SHP77 (cell line): ENCODE measurements around the gene GLB1L2.
"Not testable (repeated sequence)": the region's sequence is repeated elsewhere in the genome, so short reads cannot be mapped to it uniquely, and the experiment has no call there.

Experiments
- DNase-seq, 2 experiments: peaks; one replicate each; lab custom pipeline; 2025; lab: John Stamatoyannopoulos, UW

GLB1L2 gene

GRCh38 chr11:134331354-134332188 is at the start of gene GLB1L2:
TSS of gene GLB1L2 (plus strand) at chr11:134331988. CDS start at chr11:134332062, 74 bp downstream.
- no peak for DNase-seq

- DNase-seq = no peak
Observed at GRCh38 chr11:134282121-134283045, 49.4 kb upstream of the GLB1L2 start.

DNA sequence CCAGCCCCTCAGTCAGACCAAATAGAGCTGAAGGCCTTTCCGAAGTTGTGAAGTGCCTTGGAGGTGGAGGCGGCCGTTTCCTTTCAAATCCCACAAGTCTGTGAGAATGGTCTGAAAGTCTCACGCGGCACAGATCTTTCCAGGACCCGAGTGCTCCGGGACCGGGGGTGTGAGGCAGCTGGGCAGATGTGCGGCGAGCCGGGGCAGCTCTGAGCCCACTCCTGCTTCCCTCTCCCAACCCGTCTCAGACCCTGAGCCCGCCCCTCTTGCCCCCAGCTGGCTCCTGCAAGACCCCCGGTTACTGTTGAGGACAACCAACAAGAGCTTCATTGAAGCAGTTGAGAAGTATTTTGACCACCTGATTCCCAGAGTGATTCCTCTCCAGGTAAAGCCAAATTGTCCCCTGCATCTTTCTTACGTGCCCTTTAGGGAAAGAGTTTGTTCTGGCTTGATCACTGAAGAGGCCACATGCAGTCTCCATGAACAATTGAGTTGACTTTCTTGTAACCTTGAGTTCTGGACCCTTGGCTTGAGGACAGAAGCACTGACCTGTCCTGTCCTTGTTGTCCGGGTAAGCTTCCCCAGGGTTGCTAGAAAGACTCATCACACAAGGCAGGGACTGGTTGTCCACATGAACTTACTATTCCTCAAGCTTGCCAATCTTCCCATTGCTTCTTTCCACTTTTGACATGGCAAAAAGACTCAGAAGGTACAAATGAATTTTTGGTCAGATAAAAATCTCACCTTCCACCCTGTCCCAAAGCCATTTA is 48.1 kb upstream of the GLB1L2 start:
- DNase-seq = no peak

DNA sequence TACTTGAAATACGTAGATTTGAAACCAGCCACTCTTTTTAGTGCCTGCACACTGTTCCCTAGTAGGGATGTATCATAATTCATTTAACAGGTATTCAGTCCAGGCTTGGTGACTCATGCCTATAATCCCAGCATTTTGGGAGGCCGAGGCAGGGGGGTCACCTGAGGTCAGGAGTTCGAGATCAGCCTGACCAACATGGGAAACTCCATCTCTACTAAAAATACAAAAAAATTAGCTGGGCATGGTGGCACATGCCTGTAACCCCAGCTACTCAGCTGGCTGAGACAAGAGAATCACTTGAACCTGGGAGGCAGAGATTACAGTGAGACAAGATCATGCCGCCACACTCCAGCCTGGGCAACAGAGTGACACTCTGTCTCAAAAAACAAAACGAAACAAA is 47.4 kb upstream of the GLB1L2 start:
- not testable (repeated sequence) for DNase-seq

DNA sequence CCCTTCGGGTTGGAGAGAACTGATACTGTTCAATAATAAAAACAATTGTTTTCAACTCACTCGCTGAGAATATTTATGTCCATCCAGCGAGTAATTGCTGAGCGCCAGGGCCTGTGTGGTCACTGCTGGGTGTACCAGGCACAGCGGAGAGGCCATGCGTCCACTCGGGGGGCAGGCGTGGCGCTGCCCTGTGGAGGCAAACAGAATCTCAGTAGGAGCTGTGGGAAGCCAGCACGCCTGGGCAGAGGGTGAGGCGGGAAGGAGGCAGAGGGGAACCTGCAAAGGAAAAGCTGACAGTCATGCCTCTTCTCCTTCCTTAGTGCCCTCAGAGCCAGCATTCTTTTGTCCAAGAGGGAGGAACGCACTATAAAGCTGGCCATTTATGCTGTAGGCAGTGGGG is 44.2 kb upstream of the GLB1L2 start:
- no peak for DNase-seq

DNA sequence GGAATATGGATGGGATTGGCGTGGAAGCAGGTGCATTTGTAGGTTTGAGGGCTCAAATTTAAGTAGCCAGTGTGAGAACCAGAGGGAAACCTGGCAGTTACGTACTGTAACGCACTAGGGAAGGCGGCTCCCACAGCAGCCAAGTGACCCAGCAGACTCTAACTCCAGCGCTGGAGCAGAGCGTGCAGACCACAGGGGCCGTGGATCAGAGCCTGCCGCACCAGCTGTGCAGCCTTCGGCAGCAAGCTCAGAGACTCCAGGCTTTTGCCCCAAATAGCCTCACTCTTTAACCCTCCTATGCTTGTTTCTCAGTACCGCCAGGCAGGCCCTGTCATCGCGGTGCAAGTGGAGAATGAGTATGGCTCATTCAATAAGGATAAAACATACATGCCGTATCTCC is 43.3 kb upstream of the GLB1L2 start:
- no peak for DNase-seq

DNA sequence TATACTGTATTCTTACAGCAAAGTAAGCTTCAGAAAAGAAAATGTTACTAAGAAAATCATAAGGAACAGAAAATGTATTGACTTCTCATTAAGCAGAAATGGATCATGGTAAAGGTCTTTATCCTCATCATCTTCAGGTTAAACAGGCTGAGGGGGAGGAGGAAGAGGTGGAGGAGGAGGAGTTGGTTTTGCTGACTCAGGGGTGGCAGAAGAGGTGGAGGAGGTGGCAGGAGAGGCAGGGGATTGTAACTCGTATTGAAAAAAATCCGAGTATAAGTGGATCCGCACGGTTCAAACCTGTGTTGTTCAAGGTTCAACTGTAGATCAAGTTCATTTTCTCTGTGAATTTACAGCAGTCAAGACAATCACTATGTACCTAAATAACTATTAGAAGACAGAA is 42.6 kb upstream of the GLB1L2 start:
- no peak for DNase-seq

DNA sequence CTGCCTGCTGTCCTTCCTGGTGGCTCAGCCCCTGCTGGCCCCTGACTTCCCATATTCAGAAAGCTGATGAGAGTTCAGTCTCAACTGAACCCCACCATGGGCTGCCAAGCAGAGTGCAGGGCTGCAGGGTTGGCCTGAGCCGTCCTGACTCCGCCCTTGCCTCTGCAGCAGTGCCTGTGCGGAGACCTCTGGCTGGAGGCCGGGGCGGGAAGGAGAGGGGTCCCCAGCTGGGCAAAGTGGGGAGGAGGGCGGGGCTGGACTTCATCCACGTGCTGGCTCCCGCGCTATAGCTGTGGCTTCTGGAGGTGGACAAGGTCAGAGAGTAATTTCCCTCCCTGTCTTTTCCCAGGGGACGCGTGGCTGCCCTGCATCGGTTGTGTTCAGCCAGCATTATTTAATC is 42.0 kb upstream of the GLB1L2 start:
- no peak for DNase-seq

DNA sequence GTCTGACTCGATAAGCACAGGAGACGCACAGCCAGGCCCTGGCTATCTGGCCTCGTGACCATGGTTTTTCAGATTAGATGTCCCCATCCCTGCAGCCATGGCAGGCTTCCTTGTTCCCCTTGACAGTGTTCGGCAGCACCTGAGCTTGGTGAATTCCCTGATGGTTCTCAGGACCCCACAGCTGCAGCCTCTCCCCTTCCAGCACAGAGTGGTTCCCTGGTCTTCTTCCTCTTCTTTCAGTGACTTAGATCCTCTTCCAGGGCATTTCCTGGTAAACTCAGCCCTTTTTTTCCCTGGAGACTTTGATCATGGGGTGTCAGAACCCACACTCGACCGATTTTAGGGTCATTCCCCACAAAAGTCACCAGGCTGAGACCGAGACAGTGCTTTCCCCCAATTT is 41.1 kb upstream of the GLB1L2 start:
- no peak for DNase-seq

DNA sequence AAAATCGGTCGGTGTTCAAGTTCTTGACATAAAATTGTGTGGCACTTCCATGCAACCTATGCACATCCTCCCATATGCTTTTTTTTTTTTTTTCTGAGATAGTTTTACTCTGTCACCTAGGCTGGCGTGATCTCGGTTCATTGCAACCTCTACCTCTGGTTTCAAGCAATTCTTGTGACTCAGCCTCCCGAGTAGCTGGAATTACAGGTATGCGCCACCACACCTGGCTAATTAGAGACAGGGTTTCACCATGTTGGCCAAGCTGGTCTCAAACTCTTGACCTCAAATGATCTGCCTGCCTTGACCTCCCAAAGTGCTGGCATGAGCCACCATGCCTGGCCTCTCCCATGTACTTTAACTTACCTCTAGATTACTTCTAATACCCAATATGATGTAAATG is 40.6 kb upstream of the GLB1L2 start:
- DNase-seq = no peak

- DNase-seq = no peak
Observed at GRCh38 chr11:134292661-134293060, 39.1 kb upstream of the GLB1L2 start.

DNA sequence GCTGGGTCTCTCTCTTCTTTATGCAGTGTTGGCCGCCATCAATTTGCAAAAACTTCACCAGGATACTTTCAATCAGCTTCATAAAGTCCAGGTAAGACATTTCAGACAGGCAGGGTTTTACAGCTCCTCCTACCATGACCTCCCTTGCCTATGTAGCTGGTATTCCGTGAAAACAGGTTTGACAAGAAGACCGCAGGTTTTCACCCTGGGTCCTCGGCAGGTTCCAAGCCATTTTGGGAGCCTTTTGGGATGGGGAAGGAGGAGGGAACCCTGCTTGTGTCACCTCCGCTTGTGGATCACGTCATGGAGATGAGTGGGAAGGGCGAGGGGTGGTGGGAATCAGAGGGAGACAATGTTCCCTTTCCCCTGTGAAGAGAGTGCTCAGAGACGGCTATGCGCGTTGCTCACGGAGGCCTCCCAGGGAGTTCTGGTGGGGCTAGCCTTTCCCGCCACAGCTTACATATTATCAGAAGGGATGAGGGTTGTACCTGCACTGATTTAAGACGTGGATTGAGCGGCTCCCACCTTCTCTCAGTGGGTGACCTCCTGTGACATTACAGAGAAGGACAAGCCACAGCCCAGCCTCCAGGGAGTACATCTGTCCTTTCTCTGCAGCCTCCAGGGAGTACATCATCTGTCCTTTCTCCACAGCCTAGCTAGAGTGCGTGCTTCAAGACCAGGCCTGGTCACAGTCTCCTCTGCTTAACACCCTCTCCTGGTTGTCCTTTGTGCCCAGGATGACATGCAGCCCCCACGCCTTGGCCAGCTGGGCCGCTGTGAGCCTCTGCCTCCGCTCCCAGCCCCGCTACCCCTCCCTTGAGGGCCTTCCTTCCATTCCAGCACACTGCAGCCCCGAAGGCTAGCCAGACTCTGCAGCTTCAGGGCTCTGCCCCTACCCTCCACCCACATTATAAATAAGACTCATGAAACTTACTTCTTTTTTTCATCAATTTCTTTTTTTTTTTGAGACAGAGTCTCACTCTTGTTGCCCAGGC is 38.4 kb upstream of the GLB1L2 start:
- DNase-seq = no peak

DNA sequence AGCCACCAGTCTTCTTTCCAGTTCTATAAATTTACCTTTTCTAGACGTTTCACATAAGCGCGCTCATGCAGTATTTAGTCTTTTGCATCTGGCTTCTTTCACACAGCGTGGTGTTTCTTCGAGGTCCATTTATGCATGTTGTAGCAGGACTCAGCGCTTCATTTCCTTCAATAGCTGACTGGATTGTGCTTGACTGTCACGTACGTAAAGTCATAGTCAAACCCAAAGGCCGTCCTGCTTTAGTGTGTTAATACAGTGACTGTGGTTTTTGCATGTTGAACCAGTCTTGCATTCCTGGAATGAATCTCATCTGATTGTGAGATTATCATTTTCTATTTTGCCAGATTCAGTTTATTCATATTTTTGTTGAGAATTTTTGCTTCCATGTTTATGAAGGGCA is 37.1 kb upstream of the GLB1L2 start:
- DNase-seq = no peak

DNA sequence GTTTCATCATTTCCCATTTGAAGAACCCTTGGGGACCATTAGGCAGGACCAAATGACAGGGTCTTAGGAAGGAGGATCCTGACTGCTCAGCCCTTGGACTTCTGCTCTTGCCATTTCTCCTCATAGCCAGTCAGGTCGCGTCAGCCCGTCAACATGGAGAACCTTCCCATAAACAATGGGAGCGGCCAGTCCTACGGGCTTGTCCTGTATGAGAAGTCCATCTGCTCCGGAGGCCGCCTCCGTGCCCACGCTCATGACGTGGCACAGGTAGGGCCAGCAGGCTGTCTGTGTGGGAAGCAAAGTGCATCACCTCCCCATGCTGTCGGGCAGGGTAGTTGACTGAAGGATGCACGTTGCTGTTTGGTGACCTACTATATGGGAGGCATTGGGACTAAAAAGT is 19.6 kb upstream of the GLB1L2 start:
- DNase-seq = no peak

DNA sequence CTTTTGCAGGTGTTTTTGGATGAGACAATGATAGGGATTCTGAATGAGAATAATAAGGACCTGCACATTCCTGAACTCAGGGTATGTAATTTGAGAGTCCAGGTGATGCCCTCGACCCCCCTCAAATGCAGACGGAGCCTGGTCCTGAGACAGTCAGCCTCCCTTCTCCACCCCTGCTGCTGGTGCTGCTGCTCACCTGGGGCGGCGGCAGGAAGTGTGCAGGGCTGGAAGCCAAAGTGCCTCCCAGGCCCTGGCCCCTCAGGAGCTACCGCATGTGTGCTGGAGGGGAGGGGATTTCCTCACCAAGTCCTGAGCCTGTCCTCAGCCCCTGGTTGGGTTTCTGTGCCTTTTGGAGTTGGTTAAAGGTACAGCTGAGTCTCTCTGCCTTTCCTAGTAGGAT is 19.0 kb upstream of the GLB1L2 start:
- no peak for DNase-seq

DNA sequence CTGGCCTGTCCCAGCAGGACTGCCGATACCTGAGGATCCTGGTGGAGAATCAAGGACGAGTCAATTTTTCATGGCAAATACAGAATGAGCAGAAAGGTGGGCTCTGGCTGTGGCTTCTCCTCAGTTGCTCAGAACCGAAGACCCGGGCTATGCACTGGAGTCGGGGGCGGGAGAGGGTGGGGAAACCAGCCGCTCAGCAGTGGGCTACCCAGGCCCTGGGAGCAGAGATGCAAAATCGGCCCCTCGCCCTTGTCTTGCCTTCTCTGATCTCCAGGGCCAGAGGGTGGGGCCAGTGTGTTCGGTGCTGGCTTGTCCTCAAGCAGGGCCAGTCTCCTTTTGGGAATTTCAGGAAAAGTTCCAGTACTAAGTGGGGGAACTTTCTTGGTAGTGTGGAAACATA is 18.4 kb upstream of the GLB1L2 start:
- DNase-seq = no peak

GRCh38 chr11:134313821-134314607 is 17.8 kb upstream of the GLB1L2 start:
- DNase-seq = no peak

DNA sequence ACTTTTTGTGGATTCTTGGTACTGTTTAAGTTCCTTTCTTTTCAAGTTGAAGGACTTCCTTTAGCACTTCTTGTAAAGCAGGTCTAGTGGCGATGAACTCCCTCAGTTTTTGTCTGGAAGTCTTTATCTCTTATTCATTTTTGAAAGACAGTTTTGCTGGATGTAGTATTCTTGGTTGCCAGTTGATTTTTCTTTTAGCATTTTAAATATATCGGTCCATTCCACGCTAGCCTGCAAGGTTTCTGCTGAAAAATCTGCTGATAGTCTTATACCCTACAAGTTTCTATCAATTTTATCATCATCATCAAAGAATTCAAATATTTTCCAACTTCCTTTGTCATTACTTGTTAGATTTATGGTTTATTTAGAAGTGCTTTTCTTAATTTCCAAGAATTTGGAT is 14.7 kb upstream of the GLB1L2 start:
- DNase-seq = no peak

GRCh38 chr11:134321373-134321772 is 10.4 kb upstream of the GLB1L2 start:
- DNase-seq = not testable (repeated sequence)

GRCh38 chr11:134322553-134322952 is 9.2 kb upstream of the GLB1L2 start:
- DNase-seq = no peak
